ENCODE results near the gene JARID2.

GRCh38 chr6:15515660-15516375 lies 269.9 kb downstream of the JARID2 start:
- TF ChIP-seq CTCF (IDR thresholded peaks at IDR 0.05) (no peak), EZH2phosphoT487 (IDR thresholded peaks at IDR 0.05) (no peak), EZH2 (IDR thresholded peaks at IDR 0.05) (no peak)
